Measurements from ENCODE around the gene ENO2.

GRCh38 chr12:6943722-6944380, 29.5 kb downstream of the ENO2 start, which contains the start of the genes C12orf57 and RNU7-1:
- TF ChIP-seq, protein P1, sequence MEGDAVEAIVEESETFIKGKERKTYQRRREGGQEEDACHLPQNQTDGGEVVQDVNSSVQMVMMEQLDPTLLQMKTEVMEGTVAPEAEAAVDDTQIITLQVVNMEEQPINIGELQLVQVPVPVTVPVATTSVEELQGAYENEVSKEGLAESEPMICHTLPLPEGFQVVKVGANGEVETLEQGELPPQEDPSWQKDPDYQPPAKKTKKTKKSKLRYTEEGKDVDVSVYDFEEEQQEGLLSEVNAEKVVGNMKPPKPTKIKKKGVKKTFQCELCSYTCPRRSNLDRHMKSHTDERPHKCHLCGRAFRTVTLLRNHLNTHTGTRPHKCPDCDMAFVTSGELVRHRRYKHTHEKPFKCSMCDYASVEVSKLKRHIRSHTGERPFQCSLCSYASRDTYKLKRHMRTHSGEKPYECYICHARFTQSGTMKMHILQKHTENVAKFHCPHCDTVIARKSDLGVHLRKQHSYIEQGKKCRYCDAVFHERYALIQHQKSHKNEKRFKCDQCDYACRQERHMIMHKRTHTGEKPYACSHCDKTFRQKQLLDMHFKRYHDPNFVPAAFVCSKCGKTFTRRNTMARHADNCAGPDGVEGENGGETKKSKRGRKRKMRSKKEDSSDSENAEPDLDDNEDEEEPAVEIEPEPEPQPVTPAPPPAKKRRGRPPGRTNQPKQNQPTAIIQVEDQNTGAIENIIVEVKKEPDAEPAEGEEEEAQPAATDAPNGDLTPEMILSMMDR (IDR thresholded peaks at IDR 0.05) = no peak
- peak; percentile 54 to 97 for TF ChIP-seq POLR2AphosphoS5 (IDR thresholded peaks at IDR 0.05)
- TF ChIP-seq EP300 (IDR thresholded peaks at IDR 0.05) = no peak
